Activated T-cell treated with anti-CD3 and anti-CD28 coated beads, Interleukin-2, amount 50 U/mL, for 48 hours (primary cell): ENCODE measurements around the gene SELENOW.
"Not testable (repeated sequence)": the region's sequence is repeated elsewhere in the genome, so short reads cannot be mapped to it uniquely, and the experiment has no call there.

Source experiments
- DNase-seq, 2 experiments: peaks; one replicate each; pipeline ENCODE4 v3.0.0-alpha.2; 2020

The SELENOW gene

GRCh38 chr19:47786566-47786965 is 8.1 kb downstream of the SELENOW start:
- DNase-seq: no peak

- DNase-seq: not testable (repeated sequence)
Observed at GRCh38 chr19:47787307-47787706, 8.8 kb downstream of the SELENOW start.

- DNase-seq: not testable (repeated sequence)
Observed at GRCh38 chr19:47789811-47790210, 11.3 kb downstream of the SELENOW start.

DNA sequence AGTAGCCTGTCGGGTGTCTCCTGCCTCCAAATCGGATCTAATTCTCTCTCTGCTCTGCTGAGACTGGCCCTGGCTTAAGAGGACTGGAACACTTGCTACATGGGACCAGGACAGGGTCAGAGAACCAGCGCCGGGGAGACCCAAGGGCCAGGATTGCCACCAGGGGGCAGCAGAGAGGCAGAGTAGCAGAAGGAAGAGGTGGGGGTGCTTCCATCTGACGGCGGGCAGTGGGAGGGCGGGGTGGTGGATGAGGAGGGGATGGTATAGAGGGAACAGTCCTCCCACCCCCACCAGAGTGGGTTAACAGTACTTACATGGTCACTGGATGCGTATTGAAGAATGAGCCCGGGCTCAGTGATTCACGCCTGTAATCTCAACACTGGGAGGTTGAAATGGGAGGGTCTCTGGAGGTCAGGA is 11.9 kb downstream of the SELENOW start:
- DNase-seq: peak; percentile 91 to 94

- DNase-seq: no peak
Observed at GRCh38 chr19:47792616-47793015, 14.1 kb downstream of the SELENOW start.

DNA sequence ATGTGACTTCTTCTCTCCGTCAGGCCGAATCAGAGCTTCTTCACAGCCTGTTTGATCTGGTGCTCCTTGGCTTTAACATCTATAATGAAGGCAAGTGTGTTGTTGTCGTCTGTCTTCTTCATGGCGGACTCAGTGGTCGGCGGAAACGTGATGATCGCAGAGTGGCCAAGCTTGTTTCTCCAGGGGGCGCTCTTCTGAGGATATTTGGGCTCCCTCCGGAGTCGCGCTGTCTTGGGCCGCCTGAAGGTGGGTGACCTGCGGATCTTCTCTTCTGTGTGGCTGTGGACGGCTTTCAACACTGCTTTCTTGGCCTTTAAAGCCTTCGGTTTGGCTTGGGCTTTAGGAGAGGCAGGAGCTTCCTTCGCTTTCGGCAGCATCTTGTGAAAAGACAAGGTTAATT is 16.0 kb downstream of the SELENOW start:
- DNase-seq: no peak

DNA sequence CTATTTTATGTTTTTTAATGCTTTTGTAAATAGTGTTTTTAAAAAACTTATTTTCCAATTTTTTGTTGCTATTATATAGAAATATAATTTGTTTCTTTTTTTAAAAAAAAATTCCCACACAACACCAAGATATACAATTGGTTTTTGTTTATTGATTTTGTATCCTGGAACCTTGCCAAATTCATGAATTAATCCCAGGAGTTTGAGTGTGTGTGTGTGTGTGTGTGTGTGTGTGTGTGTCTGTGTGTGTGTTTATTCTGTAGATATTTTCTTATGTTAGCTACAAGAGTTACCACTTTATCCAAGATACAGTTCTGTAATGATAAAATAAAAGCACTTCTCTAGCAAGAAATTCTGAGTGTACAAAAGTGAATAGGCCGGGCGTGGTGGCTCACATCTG is 18.3 kb downstream of the SELENOW start:
- DNase-seq: no peak

- DNase-seq: no peak
Observed at GRCh38 chr19:47797996-47798903, 19.7 kb downstream of the SELENOW start.

DNA sequence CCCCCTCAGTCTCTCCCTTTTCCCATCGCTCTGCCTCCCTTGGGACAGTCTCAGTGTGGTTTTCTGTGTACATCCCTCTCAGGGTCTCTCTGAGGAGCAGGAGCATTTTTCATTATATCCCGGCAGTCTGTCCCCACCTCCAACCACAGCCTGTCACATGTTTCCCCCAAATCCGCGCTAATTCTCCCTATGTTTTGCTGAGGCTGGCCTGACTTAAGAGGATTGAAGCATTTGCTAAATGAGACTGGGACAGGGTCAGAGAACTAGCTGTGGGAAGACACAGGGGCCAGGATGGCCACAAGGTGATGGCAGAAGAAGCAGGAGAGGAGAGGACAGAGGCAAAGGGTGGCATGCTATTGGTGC is 20.4 kb downstream of the SELENOW start:
- no peak for DNase-seq

DNA sequence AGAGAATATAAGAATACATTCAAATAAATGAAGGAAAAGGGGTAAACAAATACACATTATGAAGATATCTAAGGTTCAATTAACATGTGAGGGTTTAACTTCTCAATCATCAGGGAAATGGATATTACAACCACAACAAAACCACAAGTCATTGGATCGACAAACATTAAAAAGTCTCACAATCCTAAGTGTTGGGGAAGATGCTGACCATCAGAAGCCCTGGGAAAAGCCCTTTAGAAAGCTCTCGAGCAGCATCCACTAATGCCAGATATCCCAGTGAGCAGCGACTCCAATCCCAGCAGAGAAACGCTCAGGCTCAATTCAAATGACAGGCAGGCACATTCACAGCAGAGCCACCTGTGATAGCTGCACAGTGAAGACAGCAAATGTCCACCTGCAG is 22.8 kb downstream of the SELENOW start:
- DNase-seq: no peak

GRCh38 chr19:47802521-47803043 is 24.1 kb downstream of the SELENOW start:
- DNase-seq: no peak

DNA sequence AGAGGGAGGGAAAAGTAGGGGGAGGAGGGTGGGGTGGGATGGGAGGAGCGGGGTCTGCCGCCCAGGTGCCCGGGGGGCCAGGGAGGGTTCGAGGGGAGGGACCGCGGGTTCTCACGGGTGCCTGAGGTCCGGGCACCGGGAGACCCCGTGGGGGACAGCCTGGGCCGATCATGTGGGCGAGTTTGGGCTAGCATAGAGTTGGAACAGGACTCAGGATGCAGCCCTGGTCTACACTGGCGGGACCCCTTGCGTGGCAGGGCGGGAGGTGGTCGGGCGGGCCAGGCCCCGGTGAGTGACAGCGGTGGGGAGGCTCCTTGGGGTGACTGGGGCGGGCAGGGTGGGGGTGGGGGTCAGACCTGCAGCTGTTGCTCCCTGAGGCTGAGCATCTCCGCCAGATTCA is 24.6 kb downstream of the SELENOW start:
- not testable (repeated sequence) for DNase-seq

- not testable (repeated sequence) for DNase-seq
Observed at GRCh38 chr19:47803671-47804070, 25.2 kb downstream of the SELENOW start.

GRCh38 chr19:47804451-47804850 is 25.9 kb downstream of the SELENOW start, which contains the start of gene TPRX1:
TPRX1 (minus strand) TSS chr19:47804551; CDS start chr19:47804539, 12 bp downstream.
- not testable (repeated sequence) for DNase-seq

GRCh38 chr19:47805313-47805712 is 26.8 kb downstream of the SELENOW start:
- DNase-seq: no peak

- no peak for DNase-seq
Observed at GRCh38 chr19:47806435-47806834, 27.9 kb downstream of the SELENOW start.

- DNase-seq: peak; percentile 88 to 91
Observed at GRCh38 chr19:47813304-47813994, 34.9 kb downstream of the SELENOW start.

DNA sequence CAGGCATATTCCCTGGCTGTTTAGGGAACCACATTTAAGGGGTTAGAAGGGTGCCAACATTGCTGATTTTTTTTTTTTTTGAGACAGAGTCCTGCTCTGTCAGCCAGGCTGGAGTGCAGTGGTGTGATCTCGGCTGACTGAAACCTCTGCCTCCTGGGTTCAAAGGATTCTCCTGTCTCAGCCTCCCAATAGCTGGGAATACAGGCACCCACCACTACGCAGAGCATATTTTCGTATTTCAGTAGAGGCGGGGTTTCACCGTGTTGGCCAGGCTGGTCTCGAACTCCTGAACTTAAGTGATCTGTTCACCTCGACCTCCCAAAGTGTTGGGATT is 35.5 kb downstream of the SELENOW start:
- no peak for DNase-seq

GRCh38 chr19:47816270-47816669 is 37.8 kb downstream of the SELENOW start:
- DNase-seq: not testable (repeated sequence)

GRCh38 chr19:47818221-47818620 is 39.7 kb downstream of the SELENOW start:
- DNase-seq: not testable (repeated sequence)

DNA sequence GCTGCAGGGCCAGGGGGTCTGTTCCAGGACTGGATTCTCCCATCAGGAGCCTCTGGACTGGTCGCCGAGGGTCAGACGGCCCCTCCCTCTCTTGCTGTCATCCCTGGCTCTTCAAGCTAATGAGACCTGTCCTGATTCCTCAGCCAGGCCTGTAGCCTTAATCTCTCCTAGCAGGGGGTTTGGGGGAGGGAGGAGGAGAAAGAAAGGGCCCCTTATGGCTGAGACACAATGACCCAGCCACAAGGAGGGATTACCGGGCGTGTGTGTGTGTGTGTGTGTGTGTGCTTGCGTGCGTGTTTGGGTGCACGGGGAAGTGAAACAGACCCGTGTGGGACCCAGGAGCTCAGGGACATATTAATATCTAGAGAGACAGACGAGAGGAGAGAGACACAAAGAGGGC is 41.4 kb downstream of the SELENOW start:
- DNase-seq: no peak

DNA sequence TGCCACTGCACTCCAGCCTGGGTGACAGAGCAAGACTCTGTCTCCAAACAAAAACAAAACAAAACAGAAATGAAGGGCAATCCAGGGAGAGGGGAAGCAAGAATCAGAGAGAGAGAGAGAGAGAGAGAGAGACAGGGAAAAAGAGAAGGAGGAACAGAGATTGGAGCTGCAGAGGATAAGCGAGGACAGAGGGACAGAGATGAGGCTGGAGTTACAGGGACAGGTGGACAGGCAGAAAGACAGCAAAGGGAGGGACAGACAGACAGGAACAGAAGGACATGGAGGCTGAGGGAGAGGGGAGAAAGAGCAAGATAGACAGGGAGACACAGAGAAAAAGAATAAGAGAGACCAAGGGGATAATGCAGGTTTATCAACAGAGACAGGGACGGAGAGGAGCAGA is 41.9 kb downstream of the SELENOW start:
- no peak for DNase-seq

DNA sequence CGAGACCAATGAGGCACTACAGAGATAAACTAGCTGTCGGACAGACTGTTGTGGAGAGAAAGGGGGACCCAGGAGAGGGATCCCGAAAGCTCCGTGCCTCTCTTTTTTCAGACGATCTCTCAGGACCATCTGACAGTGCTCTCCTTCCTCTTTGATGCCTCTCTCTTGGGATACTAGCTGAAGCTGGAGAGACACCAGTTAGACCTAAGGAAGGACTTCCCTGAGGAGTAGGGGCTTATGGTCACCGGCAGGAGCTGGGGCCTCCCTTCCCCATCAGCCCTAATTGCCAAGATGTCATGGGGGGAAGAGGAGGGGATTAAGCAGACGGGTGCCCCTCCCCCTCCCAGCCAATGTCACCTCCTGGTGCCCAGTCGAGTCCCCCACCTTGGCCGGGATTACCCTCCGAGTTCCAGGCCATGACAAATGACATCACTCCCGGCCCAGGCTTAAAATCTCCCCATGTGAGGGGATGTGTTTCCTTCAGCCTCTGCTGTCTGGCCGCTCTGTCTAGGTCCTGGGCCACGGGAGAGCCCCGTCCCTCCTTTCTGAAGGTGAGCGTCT is 43.0 kb downstream of the SELENOW start, which contains the start of gene CRX:
Gene CRX (plus strand): TSS at position 478 of the 561 bp plus-strand sequence. CDS start 12,507 bp downstream, outside the sequence.
- DNase-seq: no peak
